ENCODE data around the gene EXOSC2. TPM values are rescaled to one million over a fixed set of nuclear protein-coding genes. Genes with fewer than 3 reads are reported as not detected.

The EXOSC2 gene
- total and polyA plus RNA-seq, 3 donors from 2014 or later, result 15.3 to 24.7 (median 20.3) TPM

DNA sequence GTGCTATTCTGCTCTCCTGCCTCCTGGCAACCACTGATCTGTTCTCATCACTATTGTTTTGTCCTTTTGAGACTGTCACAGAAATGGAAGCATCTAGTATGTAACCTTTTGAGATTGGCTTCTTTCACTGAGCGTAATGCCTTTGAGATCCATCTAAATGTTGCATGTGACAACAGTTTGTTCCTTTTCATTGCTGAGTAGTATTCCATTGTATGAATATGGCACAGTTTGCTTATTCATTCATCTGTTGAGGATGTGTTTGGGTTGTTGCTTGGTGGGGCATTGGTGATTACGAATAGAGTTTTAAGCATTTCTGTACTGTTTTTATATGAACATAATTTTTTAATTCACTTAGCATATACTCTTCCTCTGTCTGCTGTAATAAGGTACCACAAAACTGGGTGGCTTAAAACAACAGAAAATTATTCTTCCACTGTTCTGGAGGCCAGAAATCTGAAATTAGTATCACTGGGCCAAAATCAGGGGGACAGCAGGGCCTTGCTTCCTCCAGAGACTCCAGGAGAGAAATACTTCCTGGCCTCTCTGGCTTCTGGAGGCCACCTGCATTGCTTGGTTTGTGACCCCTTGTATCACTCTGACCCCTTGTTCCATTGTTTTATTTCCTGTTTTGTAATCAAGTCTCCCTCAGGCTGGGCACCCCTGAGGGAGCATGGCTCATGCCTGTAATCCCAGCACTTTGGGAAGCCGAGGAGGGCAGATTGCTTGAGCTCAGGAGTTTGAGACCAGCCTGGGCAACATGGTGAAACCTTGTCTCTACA is 53.0 kb downstream of the EXOSC2 start:
- Histone ChIP-seq H3K27me3 (no peaks in the 10 kb centered on the region), H3K36me3 (ENCODE audit: low read depth, missing control alignments) (no peaks in the 10 kb centered on the region), H3K27ac (no peak overlapping the region), H3K4me1 (no peaks in the 10 kb centered on the region), H3K4me3 (no peak overlapping the region), H3K9me3 (no peaks in the 10 kb centered on the region)
- no peak for TF ChIP-seq POLR2A (IDR thresholded peaks at IDR 0.05)
- TF ChIP-seq, protein P1, sequence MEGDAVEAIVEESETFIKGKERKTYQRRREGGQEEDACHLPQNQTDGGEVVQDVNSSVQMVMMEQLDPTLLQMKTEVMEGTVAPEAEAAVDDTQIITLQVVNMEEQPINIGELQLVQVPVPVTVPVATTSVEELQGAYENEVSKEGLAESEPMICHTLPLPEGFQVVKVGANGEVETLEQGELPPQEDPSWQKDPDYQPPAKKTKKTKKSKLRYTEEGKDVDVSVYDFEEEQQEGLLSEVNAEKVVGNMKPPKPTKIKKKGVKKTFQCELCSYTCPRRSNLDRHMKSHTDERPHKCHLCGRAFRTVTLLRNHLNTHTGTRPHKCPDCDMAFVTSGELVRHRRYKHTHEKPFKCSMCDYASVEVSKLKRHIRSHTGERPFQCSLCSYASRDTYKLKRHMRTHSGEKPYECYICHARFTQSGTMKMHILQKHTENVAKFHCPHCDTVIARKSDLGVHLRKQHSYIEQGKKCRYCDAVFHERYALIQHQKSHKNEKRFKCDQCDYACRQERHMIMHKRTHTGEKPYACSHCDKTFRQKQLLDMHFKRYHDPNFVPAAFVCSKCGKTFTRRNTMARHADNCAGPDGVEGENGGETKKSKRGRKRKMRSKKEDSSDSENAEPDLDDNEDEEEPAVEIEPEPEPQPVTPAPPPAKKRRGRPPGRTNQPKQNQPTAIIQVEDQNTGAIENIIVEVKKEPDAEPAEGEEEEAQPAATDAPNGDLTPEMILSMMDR (IDR thresholded peaks at IDR 0.05), result no peak
- WGBS, 2 donors, result 89 to 93% methylated on average over 3 of the region's 3 CpGs
- intact Hi-C loops (cut with DNase I; ENCODE audit: low total_unique reads), result no loop called here
- DNase-seq, result no peak

DNA sequence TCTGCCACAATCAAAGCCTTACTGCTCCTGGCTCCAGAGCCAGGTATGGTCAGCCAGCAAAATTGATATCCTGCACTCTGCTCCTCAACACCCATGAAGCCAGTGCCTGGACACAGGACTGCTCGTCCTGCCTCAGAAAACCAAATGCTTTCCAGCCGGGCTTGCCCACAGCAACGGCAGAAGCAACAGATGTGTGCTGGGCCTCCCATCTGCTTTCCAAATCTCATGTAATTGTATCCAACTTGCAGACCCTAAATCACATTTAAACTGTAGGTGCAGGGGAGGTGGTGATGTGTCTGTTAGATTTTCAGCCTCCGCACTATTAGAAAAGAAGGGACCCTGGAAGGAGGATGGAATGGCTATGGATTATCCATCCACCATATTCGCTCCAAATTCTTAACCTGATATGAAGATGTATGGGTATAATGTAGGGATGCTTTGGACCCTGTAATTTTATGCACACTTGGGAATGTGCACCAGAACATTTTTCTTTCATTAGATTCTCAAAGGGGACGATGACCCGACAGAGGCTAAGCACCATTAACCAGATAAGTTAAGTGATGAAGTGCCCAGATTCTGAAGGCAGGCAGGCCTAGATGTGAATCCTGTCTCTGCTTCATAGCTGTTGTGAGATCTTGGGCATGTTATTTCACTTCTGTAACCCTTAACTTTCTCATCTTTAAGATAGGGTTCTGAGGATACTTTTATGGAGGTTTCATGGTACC is 58.2 kb downstream of the EXOSC2 start:
- Histone ChIP-seq H3K4me1 (peaks cover 4% of the 10 kb centered on the region), H3K27ac (no peak overlapping the region), H3K27me3 (no peaks in the 10 kb centered on the region), H3K9me3 (no peaks in the 10 kb centered on the region), H3K36me3 (ENCODE audit: low read depth, missing control alignments) (no peaks in the 10 kb centered on the region), H3K4me3 (no peak overlapping the region)
- DNase-seq, result no peak
- WGBS, 2 donors, result 89% methylated on average over 7 of the region's 7 CpGs
- intact Hi-C loops (cut with DNase I; ENCODE audit: low total_unique reads), result no loop called here
- no peak for TF ChIP-seq POLR2A (IDR thresholded peaks at IDR 0.05)
- TF ChIP-seq, protein P1 (IDR thresholded peaks at IDR 0.05), result no peak

Small RNA genes within 50 kb of the gene (small RNA-seq; reads per million reads assigned to genes)
- gene AL359092.1, result 0 reads per million in 2 donors

Other genes starting within 250 kb of the EXOSC2 start
- 100 to 1,000 TPM in 1 of 2 donors, 10 to 100 TPM in 1; 68.5 to 153 TPM for gene ASS1, start 248.8 kb upstream of the EXOSC2 start, total RNA-seq
- 90.2 TPM for gene ASS1, start 248.8 kb upstream of the EXOSC2 start, polyA plus RNA-seq (ENCODE audit: insufficient read depth, low read depth, low replicate concordance)
- gene FUBP3, start 114.2 kb upstream of the EXOSC2 start, total RNA-seq, result 10 to 100 TPM; 85.3 to 88.7 TPM
- 59.4 TPM for gene FUBP3, start 114.2 kb upstream of the EXOSC2 start, polyA plus RNA-seq (ENCODE audit: insufficient read depth, low read depth, low replicate concordance)
- under 1 TPM; 0.68 to 0.71 TPM for gene PRDM12, start 29.2 kb upstream of the EXOSC2 start, total RNA-seq
- 0.32 TPM for gene PRDM12, start 29.2 kb upstream of the EXOSC2 start, polyA plus RNA-seq (ENCODE audit: insufficient read depth, low read depth, low replicate concordance)
- gene ABL1, start 141.5 kb downstream of the EXOSC2 start, total RNA-seq, result 10 to 100 TPM; 57.2 to 65.9 TPM
- gene ABL1, start 141.5 kb downstream of the EXOSC2 start, polyA plus RNA-seq (ENCODE audit: insufficient read depth, low read depth, low replicate concordance), result 51.0 TPM
- under 1 TPM in 1 of 2 donors, not detected in 1; 0.24 TPM for gene QRFP, start 203.0 kb downstream of the EXOSC2 start, total RNA-seq
- not detected for gene QRFP, start 203.0 kb downstream of the EXOSC2 start, polyA plus RNA-seq (ENCODE audit: insufficient read depth, low read depth, low replicate concordance)
- 10 to 100 TPM; 29.1 to 33.5 TPM for gene FIBCD1, start 245.5 kb downstream of the EXOSC2 start, total RNA-seq
- gene FIBCD1, start 245.5 kb downstream of the EXOSC2 start, polyA plus RNA-seq (ENCODE audit: insufficient read depth, low read depth, low replicate concordance), result 20.8 TPM

Measured in testis (tissue), 3 donors.